ENCODE data around the gene TFDP3. TPM values are rescaled to one million over a fixed set of nuclear protein-coding genes. Genes with fewer than 3 reads are reported as not detected.

TFDP3 gene
- total RNA-seq, 4 donors from 2014 or later: not detected

DNA sequence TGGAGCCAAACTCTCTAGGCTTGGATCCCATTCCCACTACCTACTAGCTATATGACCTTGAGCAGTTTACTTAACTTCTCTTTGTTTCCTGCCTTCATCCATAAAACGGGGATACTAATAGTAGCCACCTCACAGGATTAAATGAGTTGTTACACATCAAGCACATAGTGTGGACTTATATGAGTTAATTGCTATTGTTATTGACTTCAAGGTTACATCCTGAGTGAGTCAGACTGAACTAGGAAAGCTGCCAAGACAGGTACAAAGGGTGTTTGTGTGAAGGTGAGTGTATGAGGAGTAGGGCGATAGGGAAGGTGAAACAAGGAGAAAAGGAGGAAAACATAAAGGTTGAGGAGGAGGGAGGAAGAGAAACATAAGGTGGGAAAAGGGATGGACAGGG is 32.2 kb downstream of the TFDP3 start:
- H3K27ac ChIP-seq: no peak overlapping the region
- no peak for TF ChIP-seq POLR2A (IDR thresholded peaks at IDR 0.05)
- TF ChIP-seq CTCF (IDR thresholded peaks at IDR 0.05): no peak
- no peak overlapping the region for H3K4me3 ChIP-seq
- no peaks in the 10 kb centered on the region for H3K4me1 ChIP-seq
- DNase-seq: peak in 1 of 3 donors; percentile 58
- no peaks in the 10 kb centered on the region for H3K36me3 ChIP-seq
- H3K9me3 ChIP-seq: no peaks in the 10 kb centered on the region
- H3K27me3 ChIP-seq: no peaks in the 10 kb centered on the region

DNA sequence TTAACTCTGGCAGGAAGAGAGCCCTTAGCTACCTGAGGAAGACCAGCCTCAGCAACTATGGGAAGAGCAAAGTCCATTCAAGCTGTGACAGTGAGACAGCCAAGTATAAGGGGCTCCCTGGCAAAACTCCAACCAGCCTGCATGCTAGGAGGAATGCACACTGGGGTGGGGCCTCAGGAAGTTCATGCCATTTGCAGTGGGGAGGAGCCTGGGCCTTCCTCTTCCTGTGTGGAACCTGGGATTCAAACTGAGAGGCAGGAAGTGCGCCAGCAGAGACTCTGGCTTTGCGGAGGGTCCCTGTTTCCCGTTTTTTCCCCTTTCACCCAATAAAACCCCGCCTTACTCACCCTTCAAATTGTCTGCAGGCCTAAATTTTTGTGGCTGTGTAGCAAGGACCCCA is 33.0 kb downstream of the TFDP3 start:
- H3K27ac ChIP-seq: no peak overlapping the region
- H3K36me3 ChIP-seq: no peaks in the 10 kb centered on the region
- no peak overlapping the region for H3K4me3 ChIP-seq
- TF ChIP-seq CTCF (IDR thresholded peaks at IDR 0.05) (no peak), POLR2A (IDR thresholded peaks at IDR 0.05) (no peak)
- no peaks in the 10 kb centered on the region for H3K4me1 ChIP-seq
- no peaks in the 10 kb centered on the region for H3K27me3 ChIP-seq
- no peaks in the 10 kb centered on the region for H3K9me3 ChIP-seq
- DNase-seq: no peak

DNA sequence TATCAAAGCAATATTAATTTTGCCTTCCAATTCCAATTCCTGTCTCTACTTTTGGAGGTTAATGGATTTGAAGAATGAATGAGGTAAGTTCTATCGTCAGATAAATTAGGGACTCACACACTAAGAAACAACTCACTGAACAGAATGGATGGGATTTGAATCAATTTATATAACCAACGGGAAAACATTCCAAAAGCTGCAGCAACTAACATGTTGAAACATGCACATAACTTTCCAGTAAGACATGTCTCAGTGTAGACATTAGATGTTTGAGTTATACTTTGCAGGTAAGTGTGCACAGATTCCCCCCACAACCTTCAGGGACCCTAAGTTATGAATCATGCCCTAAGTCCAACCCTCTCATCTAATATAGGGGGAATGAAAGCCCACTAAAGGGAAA is 34.3 kb downstream of the TFDP3 start:
- Histone ChIP-seq H3K27me3 (no peaks in the 10 kb centered on the region), H3K9me3 (no peaks in the 10 kb centered on the region), H3K27ac (no peak overlapping the region), H3K36me3 (no peaks in the 10 kb centered on the region), H3K4me1 (no peaks in the 10 kb centered on the region), H3K4me3 (no peak overlapping the region)
- no peak for DNase-seq
- no peak for TF ChIP-seq CTCF (IDR thresholded peaks at IDR 0.05)
- TF ChIP-seq POLR2A (IDR thresholded peaks at IDR 0.05): no peak

DNA sequence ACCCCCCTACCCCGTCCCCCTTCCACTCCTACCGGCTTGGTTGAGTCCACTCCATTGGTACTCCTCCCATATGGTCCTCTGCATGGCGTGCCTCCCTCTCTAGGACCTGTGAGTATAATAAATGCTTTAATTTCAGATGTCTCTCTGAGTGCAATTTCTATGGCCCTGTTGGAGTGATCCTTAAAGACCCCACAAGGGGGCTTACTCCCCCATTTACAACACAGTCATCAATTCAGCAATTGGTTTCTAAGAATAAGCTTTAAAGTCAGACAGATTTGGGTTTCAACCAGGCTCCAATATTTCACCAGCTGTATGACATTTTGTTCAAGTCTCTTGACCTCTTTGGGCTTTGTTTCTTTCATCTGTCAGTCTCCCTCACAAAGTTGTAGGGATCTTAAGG is 38.7 kb downstream of the TFDP3 start:
- DNase-seq: no peak
- Histone ChIP-seq H3K4me3 (no peak overlapping the region), H3K27me3 (no peaks in the 10 kb centered on the region), H3K4me1 (no peaks in the 10 kb centered on the region), H3K27ac (no peak overlapping the region), H3K9me3 (no peaks in the 10 kb centered on the region), H3K36me3 (no peaks in the 10 kb centered on the region)
- TF ChIP-seq POLR2A (IDR thresholded peaks at IDR 0.05) (no peak), CTCF (IDR thresholded peaks at IDR 0.05) (no peak)

GRCh38 chrX:133177202-133177601 is 41.0 kb downstream of the TFDP3 start:
- Histone ChIP-seq H3K36me3 (no peaks in the 10 kb centered on the region), H3K4me1 (no peaks in the 10 kb centered on the region), H3K27me3 (no peaks in the 10 kb centered on the region), H3K9me3 (no peaks in the 10 kb centered on the region), H3K4me3 (no peak overlapping the region), H3K27ac (no peak overlapping the region)
- DNase-seq: no peak
- TF ChIP-seq POLR2A (IDR thresholded peaks at IDR 0.05): no peak
- no peak for TF ChIP-seq CTCF (IDR thresholded peaks at IDR 0.05)

DNA sequence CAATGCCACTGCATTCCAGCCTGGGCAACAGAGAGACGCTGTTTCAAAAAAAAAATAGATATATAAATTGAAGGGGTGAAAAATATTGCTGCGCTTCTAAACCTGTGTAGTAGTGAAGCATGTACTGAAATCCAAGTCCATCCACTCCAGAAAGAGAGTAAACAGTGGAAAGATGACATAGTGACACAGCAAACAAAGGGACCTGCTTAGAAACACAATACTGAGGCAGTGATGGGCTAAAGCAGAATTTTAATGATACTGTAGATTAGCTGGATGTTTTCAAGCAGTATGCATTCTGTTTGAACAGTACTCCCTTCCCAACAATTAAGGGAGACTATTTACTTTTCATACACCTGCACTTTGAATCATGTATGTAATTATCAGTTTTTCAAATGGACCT is 42.5 kb downstream of the TFDP3 start:
- DNase-seq: no peak
- Histone ChIP-seq H3K27ac (no peak overlapping the region), H3K27me3 (no peaks in the 10 kb centered on the region), H3K36me3 (no peaks in the 10 kb centered on the region), H3K4me1 (no peaks in the 10 kb centered on the region), H3K9me3 (no peaks in the 10 kb centered on the region), H3K4me3 (no peak overlapping the region)
- no peak for TF ChIP-seq POLR2A (IDR thresholded peaks at IDR 0.05)
- TF ChIP-seq CTCF (IDR thresholded peaks at IDR 0.05): no peak

Data from Peyer's patch (tissue), 4 donors.